Left kidney (tissue), 2 donors: ENCODE data around the gene EFNB2. TPM values are rescaled to one million over a fixed set of nuclear protein-coding genes. Genes with fewer than 3 reads are reported as not detected.

Experiments used
- DNase-seq: peaks from one replicate; pipeline ENCODE4 v3.0.0-alpha.2; 2013
- polyA plus RNA-seq: library from polyadenylated mRNA; unstranded; fragments of 120-200 nt; gene quantifications from one replicate; pipeline ENCODE4 v1.2.1, GENCODE V29; 2013; ENCODE audit not compliant: insufficient read length

The EFNB2 gene
- polyA plus RNA-seq, 1 donor: 140 TPM

- no peak for DNase-seq
These were observed 31.6 kb downstream of the EFNB2 start for GRCh38 chr13:106503730-106504453.

DNA sequence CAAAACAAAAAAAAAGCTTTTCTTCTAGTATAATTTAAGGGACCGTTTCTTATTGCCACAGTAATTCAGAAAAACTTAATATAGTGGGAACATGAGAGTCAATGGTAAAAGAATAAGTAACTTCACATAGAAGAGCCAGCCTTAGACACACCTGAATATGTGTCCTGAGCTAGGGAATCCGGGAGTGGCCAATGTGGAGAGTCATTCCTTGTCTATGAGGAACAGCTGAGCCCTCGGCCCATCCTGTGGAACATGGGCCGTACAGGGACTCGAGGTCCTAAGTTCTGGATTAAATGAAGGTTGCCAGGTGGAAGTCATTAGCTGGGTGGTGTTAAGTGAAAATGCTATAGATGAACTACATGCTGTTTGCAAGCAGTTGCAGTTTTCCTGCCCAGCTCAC is 32.2 kb downstream of the EFNB2 start:
- no peak for DNase-seq

GRCh38 chr13:106500445-106500844 is 35.0 kb downstream of the EFNB2 start:
- no peak for DNase-seq

DNA sequence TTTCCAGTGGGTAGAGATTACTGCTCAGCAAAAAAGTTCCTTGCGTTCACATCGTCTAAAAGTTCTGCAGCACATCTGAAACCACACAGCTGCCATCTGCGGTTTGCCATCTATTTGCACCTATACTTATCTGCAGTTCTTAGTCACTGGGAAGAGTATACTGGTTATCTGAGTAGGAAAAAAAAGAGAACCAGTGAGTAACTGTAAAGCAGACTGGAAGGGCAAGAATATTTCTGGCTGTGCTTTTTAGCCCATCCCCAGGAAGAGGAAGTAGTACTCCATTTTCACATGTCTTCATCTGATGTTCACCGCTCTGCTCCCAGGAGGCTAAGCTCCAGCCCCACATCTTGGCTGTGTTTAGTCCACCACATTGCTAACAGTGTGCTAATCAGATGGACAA is 35.6 kb downstream of the EFNB2 start:
- no peak for DNase-seq

DNA sequence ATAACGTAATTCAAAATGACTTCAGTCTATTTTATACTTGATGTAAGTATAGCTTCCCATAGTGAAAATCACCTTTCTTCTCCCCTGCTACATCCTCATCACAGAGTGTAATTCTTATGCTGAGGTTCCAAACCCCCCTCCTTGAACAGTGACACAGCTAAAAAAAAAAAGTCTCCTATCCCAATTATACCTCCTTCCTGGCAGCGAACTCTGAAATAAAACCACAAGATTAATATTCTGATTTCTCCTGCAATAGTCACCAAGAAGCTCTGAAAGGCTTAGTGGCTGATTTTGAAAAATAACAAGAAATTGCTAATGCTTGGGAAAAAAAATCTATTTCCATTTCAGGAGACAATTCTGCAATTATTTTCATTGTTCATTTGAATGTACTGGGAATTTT is 36.3 kb downstream of the EFNB2 start:
- DNase-seq: no peak

GRCh38 chr13:106498571-106498970 is 36.9 kb downstream of the EFNB2 start:
- no peak for DNase-seq

DNA sequence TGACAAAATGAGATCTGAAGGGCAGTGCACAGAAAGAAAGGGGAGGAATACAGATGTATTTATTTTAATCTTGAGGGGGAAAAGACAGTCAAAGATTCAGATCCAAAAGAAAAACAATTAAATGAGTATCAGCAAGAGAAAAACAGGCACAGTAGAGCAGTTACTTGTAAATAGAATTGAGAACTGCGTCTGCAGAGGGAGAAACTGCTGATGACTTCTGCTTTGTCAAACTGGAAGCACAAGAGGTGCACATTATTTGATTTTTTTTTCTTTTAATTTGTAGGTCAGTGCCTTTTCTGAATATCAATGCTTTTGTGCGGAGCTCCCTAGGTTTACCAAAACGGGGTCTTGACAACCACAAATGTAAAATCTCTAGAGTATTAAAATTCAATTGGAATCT is 37.3 kb downstream of the EFNB2 start:
- DNase-seq: no peak

GRCh38 chr13:106497079-106497478 is 38.4 kb downstream of the EFNB2 start:
- no peak for DNase-seq

GRCh38 chr13:106496072-106496997 is 39.1 kb downstream of the EFNB2 start:
- no peak for DNase-seq

GRCh38 chr13:106494936-106495335 is 40.5 kb downstream of the EFNB2 start:
- no peak for DNase-seq

DNA sequence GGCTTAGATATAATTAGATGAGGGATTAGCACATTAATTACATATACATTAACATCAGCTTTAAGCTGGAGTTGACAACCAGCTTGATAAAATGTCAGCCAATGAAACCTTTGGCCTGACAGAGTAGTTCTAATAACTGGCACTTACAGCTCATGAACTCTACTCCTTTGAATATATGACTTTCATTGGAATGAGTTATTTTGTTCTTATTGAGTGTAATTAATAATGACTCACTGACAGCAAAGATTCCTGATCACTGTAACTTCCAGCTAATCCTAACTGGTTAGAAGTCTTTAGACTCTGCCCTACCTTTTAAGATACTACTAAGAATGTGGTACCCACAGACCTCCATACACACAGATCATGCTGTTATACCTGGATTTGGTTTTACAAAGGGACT is 41.0 kb downstream of the EFNB2 start:
- no peak for DNase-seq

- DNase-seq: no peak
These were observed 41.8 kb downstream of the EFNB2 start for GRCh38 chr13:106493533-106494220.

DNA sequence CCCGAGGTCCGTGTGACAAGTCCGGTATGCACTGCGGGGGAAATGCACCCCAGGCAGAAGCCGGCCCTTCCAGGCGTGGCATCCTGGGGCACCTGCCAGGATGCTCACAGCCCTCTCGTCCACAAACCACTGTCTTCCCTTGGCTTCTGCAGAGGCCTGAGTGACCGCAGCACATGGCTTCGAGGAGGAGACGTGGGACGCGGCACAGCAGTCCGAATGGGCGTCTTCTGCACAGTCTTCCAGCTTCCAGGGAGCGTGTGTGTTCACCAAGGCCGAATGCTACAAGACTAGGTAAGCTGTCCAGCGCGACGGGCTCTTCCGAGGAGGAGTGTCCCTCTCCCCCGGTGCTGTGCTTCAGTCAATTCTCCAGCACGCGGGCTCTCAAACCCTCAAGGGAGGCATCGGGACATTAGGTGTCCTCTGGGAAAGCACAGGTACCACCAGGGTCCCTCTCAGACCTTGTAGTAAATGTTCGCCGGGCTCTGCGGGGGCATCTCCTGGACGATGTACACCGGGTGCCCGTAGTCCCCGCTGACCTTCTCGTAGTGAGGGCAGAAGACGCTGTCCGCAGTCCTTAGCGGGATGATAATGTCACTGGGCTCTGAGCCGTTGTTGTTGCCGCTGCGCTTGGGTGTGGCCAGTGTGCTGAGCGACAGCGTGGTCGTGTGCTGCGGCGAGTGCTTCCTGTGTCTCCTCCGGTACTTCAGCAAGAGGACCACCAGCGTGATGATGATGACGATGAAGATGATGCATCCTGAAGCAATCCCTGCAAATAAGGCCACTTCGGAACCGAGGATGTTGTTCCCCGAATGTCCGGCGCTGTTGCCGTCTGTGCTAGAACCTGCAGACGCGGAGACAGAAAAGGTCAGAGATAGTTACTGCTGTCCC is 42.6 kb downstream of the EFNB2 start:
- DNase-seq: no peak

- DNase-seq: no peak
These were observed 43.4 kb downstream of the EFNB2 start for GRCh38 chr13:106491928-106492587.

DNA sequence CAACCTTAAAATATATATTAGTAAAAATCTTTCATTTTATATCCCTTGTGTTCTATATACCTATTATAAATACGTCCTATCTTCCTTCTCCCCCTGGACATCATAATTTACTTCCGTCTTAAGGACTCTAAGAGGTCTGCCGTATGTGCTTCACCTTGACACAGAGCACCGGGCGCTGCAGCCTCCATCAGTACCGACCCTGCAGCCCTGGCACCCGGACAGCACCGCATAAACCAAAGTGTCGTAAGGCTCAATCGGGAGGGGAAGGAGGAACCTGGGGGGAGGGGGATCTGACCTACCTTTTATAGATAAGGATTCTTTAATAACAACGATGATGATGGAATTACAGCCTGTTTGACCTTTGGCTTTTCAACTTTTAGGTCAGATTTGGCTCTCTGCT is 44.0 kb downstream of the EFNB2 start:
- DNase-seq: no peak

DNA sequence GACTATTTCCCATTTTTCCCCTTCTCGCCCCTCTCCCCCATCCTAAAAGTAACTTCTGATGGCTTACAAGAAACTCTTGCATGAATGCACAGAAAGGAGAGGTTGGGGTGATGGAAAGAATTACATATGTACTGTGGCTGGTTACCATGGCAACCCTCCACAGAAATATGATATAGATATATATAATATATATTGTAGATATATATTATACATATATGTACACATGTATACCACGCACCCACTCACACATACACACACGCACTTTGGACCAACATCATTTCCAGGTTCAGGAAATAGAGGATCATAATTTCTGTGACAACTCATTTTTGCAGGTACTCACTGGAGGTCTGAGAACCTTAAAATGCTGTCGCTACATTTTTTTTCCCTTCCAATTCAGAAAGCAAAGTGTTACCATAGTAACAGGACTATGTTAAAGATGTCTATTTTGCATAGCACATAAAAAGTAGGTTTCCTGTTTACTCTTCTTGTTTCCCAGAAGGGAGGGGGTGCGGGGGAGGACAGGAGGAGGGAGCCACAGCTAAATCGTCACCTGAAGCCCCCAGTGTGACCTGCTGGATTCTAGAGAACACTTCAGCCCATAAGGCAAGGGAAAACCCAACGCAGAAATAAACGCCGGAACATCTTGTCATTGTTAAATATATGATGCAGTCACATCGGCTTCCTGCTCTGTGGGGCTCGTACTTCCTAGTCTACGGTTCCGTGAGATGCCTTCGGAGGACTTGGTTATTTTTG is 44.7 kb downstream of the EFNB2 start:
- DNase-seq: no peak

DNA sequence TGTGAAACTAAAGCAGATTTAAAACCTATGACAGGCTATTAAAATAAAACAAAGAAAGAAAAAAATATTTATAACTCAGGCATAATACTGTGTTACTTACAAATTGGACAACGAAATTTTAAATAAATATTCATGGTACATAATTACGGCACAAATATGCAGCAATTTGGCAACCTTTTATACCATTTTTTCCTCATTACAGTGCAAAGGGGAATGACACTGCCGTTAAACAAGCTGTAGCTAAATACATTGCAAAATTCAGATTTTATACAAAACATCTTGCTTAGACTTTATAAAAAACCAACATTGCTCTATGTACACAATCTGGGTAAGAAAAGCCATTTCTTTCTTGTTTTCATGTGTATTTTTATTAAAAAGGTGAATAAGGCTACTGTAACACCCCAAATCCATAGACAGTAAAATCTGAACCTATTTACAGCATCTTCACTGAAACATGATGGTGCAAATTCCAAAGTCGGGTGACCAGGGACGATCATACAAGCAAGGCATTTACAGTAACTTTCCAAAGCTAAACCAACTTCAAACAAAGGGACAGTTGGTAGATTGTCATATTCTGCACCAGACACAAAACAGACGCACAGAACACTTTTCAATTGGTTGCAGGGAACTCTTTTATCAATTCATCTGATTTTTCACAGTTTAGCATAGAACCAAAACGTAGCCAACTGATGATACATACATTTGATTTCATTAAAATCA is 45.5 kb downstream of the EFNB2 start:
- no peak for DNase-seq

- no peak for DNase-seq
These were observed 46.8 kb downstream of the EFNB2 start for GRCh38 chr13:106488686-106489085.

GRCh38 chr13:106488076-106488475 is 47.4 kb downstream of the EFNB2 start:
- no peak for DNase-seq

GRCh38 chr13:106487129-106487528 is 48.3 kb downstream of the EFNB2 start:
- no peak for DNase-seq
